MCF 10A (cell line): ENCODE measurements around the gene HSCB. TPM values are rescaled to one million over a fixed set of nuclear protein-coding genes. Genes with fewer than 3 reads are reported as not detected.
"Not testable (repeated sequence)": the region's sequence is repeated elsewhere in the genome, so short reads cannot be mapped to it uniquely, and the experiment has no call there.

Source experiments
- BruUV-seq: library from RNA; stranded (reverse); fragments of 400-500 nt; replicated peaks from 2 replicates; lab custom pipeline; 2021; lab: Mats Ljungman, UMichigan
- CTCF ChIA-PET: fragments of 300-600 bp; sonication (Branson Sonifier 250); formaldehyde crosslinking; extraction: SDS; loops from one replicate; lab custom pipeline; 2021; ENCODE audit warnings: antibody characterized with exemption, inconsistent platforms; lab: Yijun Ruan, JAX
- POLR2A ChIA-PET: fragments of 300-600, 350-650 bp; sonication (Branson Sonifier 250); formaldehyde crosslinking; extraction: SDS; loops from one replicate; lab custom pipeline; 2020; ENCODE audit warnings: antibody characterized with exemption, inconsistent platforms; lab: Yijun Ruan, JAX
- DNase-seq: peaks from one replicate; pipeline ENCODE4 v3.0.0-alpha.2; 2018; ENCODE audit not compliant: unreplicated experiment
- H3K27ac Mint-ChIP-seq: one replicate; pipeline ENCODE4 v1.8.0; 2022; ENCODE audit warnings: mild to moderate bottlenecking, low read depth, mixed read lengths; ENCODE audit not compliant: unreplicated experiment
- H3K27me3 Mint-ChIP-seq: one replicate; pipeline ENCODE4 v1.8.0; 2022; ENCODE audit warnings: mixed read lengths; ENCODE audit not compliant: insufficient read depth, unreplicated experiment
- H3K36me3 Mint-ChIP-seq: one replicate; pipeline ENCODE4 v1.8.0; 2022; ENCODE audit warnings: mild to moderate bottlenecking, moderate library complexity, mixed read lengths; ENCODE audit not compliant: insufficient read depth, unreplicated experiment
- H3K4me1 Mint-ChIP-seq: one replicate; pipeline ENCODE4 v1.8.0; 2022; ENCODE audit warnings: mixed read lengths; ENCODE audit not compliant: insufficient read depth, unreplicated experiment
- H3K4me3 Mint-ChIP-seq: one replicate; pipeline ENCODE4 v1.8.0; 2022; ENCODE audit warnings: mild to moderate bottlenecking, moderate library complexity, mixed read lengths; ENCODE audit not compliant: unreplicated experiment
- H3K9me3 Mint-ChIP-seq: one replicate; pipeline ENCODE4 v1.8.0; 2022; ENCODE audit warnings: mixed read lengths; ENCODE audit not compliant: unreplicated experiment
- CTCF ChIP-seq: fragments of 200-600 bp; IDR thresholded peaks from one replicate; pipeline ENCODE4 v1.8.0; 2022; ENCODE audit warnings: antibody characterized with exemption, mild to moderate bottlenecking; ENCODE audit not compliant: unreplicated experiment
- intact Hi-C: fragments of 100-400 bp; cut with micrococcal nuclease; formaldehyde crosslinking; loops from 2 replicates; pipeline ENCODE4 v1.14.1; 2022
- total RNA-seq: library from RNA; stranded (reverse); gene quantifications from 2 replicates; pipeline ENCODE4 v1.2.3, GENCODE V29; 2022

The HSCB gene
- total RNA-seq, 1 experiment from 2014 or later, result 19.3 TPM

GRCh38 chr22:28800308-28801041 lies 58.6 kb downstream of the HSCB start, which contains the start of gene XBP1:
Gene XBP1 (minus strand): TSS chr22:28800569.
- no TSS peak for BruUV-seq
- H3K4me3 Mint-ChIP-seq, result peak within 1 kb of the TSS; percentile 87
- H3K4me1 Mint-ChIP-seq, result peaks cover 13% of the 10 kb centered on the region
- no peaks in the 10 kb centered on the region for H3K27me3 Mint-ChIP-seq
- peak; percentile 94 for DNase-seq
- ChIA-PET CTCF (interaction anchor here (1.0 to 3.8 kb wide), 4 partner anchors 12 to 240 kb away, joined by 4 to 17 read pairs (median 8); no protein-coding TSS in a partner anchor), POLR2A (interaction anchor here (0.6 to 8.1 kb wide), 28 partner anchors 8 to 589 kb away, joined by 3 to 74 read pairs (median 4); partner anchors contain the start of genes CCDC117, CHEK2, EWSR1 and HSCB)
- intact Hi-C loops, result loop anchor here (1.0 kb wide), 1 partner anchor 90 kb away; no protein-coding TSS in a partner anchor
- H3K27ac Mint-ChIP-seq, result peak within 1 kb of the TSS; percentile 97
- no peaks in the 10 kb centered on the region for H3K9me3 Mint-ChIP-seq
- peaks cover 56% of the 10 kb centered on the region for H3K36me3 Mint-ChIP-seq
- TF ChIP-seq CTCF, result no peak

- no peak for TF ChIP-seq CTCF
- Mint-ChIP-seq H3K9me3 (no peaks in the 10 kb centered on the region), H3K27me3 (no peaks in the 10 kb centered on the region), H3K4me1 (peaks cover 13% of the 10 kb centered on the region), H3K27ac (peak overlapping the region; percentile 68), H3K36me3 (peaks cover 41% of the 10 kb centered on the region), H3K4me3 (peak overlapping the region; percentile 87)
- intact Hi-C loops, result no loop called here
- CTCF ChIA-PET, result interaction anchor here (0.6 to 1.0 kb wide), 3 partner anchors 10 to 206 kb away, joined by 3 to 5 read pairs (median 5); no protein-coding TSS in a partner anchor
- POLR2A ChIA-PET, result interaction anchor here (0.6 to 8.1 kb wide), 8 partner anchors 11 to 511 kb away, joined by 3 to 74 read pairs (median 8); partner anchors contain the start of gene CCDC117
- BruUV-seq, result no TSS peak
- no peak for DNase-seq
These were observed 60.2 kb downstream of the HSCB start for GRCh38 chr22:28801845-28802594.

- intact Hi-C loops, result no loop called here
- TF ChIP-seq CTCF, result no peak
- ChIA-PET POLR2A (interaction anchor here (0.6 to 6.8 kb wide), 4 partner anchors 16 to 1092 kb away, joined by 3 to 74 read pairs (median 3); partner anchors contain the start of gene CCDC117), CTCF (interaction anchor here (0.6 to 1.2 kb wide), 2 partner anchors 202 to 206 kb away, joined by 3 to 10 read pairs; no protein-coding TSS in a partner anchor)
- no TSS peak for BruUV-seq
- H3K9me3 Mint-ChIP-seq, result no peaks in the 10 kb centered on the region
- H3K4me3 Mint-ChIP-seq, result peak overlapping the region; percentile 87
- H3K4me1 Mint-ChIP-seq, result peaks cover 13% of the 10 kb centered on the region
- H3K36me3 Mint-ChIP-seq, result peaks cover 35% of the 10 kb centered on the region
- DNase-seq, result no peak
- peak overlapping the region; percentile 68 for H3K27ac Mint-ChIP-seq
- H3K27me3 Mint-ChIP-seq, result no peaks in the 10 kb centered on the region
These were observed 60.8 kb downstream of the HSCB start for GRCh38 chr22:28802595-28803123.

- H3K27ac Mint-ChIP-seq, H3K4me3 Mint-ChIP-seq, intact Hi-C loops, BruUV-seq, H3K9me3 Mint-ChIP-seq, H3K4me1 Mint-ChIP-seq, H3K27me3 Mint-ChIP-seq, DNase-seq: not testable (repeated sequence)
- ChIA-PET CTCF (interaction anchor here (1.1 to 1.8 kb wide), 2 partner anchors 24 to 25 kb away, joined by 3 to 7 read pairs; no protein-coding TSS in a partner anchor), POLR2A (interaction anchor here (0.7 kb wide), 1 partner anchor 1529 kb away, joined by 3 read pairs; no protein-coding TSS in a partner anchor)
- peaks cover 24% of the 10 kb centered on the region for H3K36me3 Mint-ChIP-seq
These were observed 63.6 kb downstream of the HSCB start for GRCh38 chr22:28805426-28805825.
